Activated CD8-positive, alpha-beta memory T cell treated with anti-CD3 and anti-CD28 coated beads, Interleukin-2, amount 50 U/mL, for 24 hours (primary cell): ENCODE measurements around the gene SALL1.

Experiments
- DNase-seq: peaks from one replicate; pipeline ENCODE4 v3.0.0-alpha.2; 2020; ENCODE audit errors: extremely low read depth

SALL1 gene

GRCh38 chr16:51141106-51141505, 10.0 kb downstream of the SALL1 start:
- no peak for DNase-seq

GRCh38 chr16:51140112-51140511, 11.0 kb downstream of the SALL1 start:
- no peak for DNase-seq

DNA sequence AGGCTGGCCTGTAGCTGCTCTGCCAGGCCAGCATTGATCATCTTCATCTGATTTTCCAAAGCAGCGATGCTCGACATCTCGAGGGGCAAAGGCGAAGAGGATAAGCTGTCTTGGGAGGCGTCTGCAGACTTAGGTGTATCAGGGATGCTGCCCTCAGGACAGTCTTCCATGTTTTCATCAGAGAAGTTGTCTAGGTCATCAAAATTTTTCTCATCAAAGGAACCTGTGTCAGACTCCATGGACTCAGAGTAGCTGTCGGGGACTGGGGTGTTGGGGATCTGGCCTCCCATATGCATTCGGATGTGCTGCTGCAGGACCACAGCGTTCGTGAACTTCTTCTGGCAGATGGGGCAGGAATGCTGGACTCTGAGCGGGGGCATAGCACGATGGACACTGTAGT, 11.5 kb downstream of the SALL1 start:
- DNase-seq = no peak

DNA sequence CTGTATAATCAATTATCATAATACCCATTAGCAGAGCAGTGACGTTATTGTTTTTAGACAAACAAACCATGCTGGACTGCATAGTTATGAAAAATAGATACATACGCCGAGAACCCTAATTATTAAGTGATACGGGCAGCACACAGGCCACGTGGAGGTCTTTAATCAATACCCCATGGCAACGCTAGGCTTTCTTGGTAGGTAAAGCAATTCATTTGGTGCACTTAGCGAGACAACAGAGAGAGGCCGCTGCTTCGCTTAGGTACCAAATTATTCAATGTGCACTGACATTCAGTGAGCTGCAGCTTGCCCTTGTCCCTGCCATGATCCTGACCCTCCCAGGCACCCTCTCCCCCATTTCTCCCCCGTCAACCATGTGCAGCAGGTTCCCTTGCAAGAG, 12.9 kb downstream of the SALL1 start:
- no peak for DNase-seq

DNA sequence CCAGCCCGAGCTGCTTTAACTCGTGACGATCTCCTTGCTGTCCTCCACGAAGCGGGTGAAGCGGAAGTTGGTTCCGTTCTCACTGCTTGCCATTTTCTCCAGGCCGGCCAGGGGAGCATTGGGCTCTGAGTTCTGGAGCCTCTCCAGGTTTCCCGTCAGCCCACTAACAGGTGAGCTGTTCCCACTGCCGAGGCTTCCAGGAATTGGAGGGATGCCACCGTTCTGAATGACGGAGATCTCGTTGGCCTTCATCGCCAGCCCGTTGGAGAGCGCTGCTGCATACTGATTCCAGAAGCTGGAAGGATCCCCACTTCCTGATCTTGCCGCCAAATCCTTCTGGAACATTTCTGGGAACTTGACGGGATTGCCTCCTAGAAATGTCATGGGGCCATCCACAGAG, 14.0 kb downstream of the SALL1 start:
- no peak for DNase-seq

GRCh38 chr16:51134876-51135275, 16.2 kb downstream of the SALL1 start:
- no peak for DNase-seq

- no peak for DNase-seq
These were observed 16.7 kb downstream of the SALL1 start for GRCh38 chr16:51134269-51134812.

- no peak for DNase-seq
These were observed 17.4 kb downstream of the SALL1 start for GRCh38 chr16:51133688-51134087.

GRCh38 chr16:51133183-51133582, 17.9 kb downstream of the SALL1 start:
- no peak for DNase-seq

DNA sequence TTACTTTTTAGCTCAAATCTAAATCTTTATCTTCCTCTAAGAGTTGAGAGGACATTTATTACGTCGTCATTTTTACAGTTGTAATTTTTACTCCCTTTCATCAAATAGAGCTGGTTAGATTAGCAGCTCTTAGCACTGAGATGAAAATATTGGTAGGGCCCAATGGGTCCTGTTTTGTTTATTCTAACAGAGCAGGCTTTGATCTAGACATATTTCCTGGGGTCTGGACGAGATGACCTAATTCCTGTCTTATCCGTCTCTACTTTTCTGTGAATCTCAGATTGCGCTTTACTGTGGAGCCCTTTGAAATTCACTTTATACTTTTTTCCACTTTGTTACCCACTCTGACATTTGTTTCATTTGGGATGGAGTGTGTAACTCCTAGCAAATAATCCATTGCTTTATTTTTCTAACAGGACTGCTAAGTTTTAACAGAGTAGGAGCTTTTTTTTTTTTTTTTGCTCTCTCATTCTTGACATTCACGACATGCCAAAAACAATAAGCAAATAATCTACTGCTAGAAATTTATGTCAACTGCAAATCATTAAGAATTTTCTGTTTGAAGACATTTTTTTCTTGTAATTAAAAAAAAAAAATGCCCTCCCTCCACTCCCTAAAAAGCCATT, 18.5 kb downstream of the SALL1 start:
- DNase-seq = no peak

DNA sequence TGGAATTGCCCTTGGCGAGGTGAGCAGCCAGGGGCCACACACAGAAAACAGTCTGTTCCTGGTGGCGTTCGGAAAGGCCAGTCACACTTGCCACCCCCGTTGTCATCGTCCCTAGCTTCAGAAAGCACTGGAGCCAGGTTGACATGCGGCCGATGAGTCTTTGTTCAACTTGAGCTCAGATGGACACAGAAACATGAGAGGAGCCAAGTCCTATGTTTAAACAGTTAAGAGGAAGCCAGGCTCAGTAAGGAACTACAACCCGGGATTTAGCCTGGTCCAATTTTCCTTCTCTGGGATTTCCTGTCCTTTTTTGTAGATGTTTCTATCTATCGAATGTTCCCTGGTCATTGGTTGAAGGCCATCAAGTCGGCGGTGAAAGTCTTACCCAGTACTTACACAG, 19.5 kb downstream of the SALL1 start:
- no peak for DNase-seq

DNA sequence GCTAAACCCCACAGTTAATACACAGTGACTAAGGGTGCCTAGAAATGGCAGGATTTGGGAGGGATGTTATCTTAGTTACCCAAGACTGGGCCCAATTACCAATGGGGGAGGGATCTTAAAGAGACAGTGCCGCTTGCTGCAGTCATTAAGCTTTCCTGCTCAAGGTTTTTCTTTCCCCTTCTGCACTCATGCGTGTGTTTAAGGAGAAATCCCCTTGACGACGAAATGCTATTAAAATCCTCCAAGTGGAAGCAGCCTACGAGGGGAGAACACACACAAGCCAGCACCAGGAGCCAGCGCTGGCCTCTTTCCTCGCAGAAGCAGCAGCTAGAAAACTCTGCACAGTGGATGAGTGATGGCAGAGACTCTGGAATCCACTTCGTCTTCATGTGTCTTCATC, 22.0 kb downstream of the SALL1 start:
- no peak for DNase-seq

DNA sequence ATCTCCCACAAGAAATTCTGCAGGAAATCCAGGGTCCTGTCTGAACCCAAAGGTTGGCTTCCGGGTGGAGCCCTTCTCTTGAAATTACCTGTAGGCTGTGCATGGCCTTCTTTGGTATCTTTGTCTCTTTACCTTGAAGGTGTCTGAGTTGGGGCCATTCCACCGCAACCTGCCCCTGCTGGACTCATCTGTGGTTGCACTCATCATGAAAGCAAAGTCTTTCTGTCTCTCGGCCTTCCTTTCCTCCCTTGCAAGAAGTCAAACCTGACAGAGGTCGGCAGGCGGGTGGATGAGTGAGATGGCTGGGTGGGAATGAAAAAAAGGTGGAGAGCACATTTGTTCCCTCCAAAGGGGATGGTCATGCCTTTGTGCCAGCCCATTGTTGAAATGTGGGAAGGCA, 25.1 kb downstream of the SALL1 start:
- no peak for DNase-seq

GRCh38 chr16:51124896-51125295, 26.2 kb downstream of the SALL1 start:
- DNase-seq = no peak

DNA sequence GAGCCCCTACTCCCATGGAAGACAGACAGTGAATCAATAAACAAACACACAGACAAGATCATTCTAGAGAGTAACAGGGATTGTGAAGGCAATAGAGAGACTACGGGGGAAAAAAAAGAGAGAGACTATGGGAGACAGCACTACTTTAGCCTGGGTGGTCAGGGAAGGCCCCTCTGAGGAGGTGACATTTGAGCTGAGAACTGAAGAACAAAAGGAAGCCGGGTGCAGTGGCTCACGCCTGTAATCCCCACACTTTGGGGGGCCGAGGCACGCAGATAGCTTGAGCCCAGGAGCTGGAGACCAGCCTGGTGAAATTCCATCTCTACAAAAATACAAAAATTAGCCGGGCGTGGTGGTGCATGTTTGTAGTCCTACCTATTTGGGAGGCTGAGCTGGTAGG, 29.2 kb downstream of the SALL1 start:
- no peak for DNase-seq

GRCh38 chr16:51120730-51121347, 30.2 kb downstream of the SALL1 start:
- no peak for DNase-seq

DNA sequence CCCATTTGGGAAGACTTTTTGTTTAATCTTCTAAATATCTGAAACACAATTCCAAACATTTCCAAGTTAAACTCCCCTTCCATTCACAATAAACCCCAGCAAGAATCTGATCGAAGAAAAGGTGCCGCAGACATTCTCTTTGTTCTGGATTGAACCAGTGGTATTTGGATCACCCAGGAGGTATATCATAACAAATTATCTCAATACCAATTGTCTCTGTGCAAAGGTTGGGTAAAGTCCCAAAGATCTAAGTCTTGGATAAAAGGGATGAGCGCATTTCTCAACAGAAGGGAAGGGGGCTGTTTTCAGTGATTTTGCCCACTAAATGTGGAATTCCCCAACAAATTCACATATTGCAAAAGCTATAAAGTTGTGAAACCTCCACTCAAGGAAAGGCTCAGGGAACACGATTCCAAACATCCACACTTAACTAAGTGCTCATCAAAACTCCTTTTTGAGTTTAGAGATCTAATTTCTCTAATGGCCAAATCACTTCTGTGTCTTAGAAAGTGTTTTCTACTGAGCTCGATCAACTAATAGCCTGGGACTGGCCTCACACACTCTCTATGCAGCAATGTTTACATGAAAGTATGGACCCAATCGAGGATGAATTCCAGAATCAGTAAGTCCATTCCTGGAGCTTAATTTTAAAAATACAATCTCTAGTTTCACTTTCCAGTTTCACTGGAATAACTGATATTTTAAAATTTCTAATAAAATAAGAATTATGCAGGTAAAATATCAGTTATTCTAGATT, 30.9 kb downstream of the SALL1 start:
- no peak for DNase-seq

DNA sequence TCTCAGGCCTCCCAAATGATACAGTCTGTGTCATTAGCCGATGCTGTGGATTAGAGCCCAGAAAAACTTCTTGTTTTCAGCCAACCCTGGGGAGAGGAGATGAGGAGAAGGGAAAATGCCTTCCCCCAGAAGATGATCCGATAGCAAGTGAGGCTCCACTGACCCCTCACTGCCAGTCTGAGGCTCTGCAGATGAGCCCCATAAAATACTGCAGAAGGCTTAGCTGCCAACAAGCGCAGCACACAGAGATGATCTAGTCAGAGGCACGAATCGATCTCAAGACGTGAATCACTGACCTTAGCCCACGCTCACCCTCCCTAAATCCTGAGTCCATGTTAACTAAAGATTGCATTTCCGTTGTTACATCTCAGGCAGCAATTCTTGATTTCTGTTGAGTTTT, 31.5 kb downstream of the SALL1 start:
- no peak for DNase-seq

- DNase-seq = no peak
These were observed 34.7 kb downstream of the SALL1 start for GRCh38 chr16:51116353-51116752.

- no peak for DNase-seq
These were observed 36.7 kb downstream of the SALL1 start for GRCh38 chr16:51114382-51114781.

- no peak for DNase-seq
These were observed 37.6 kb downstream of the SALL1 start for GRCh38 chr16:51113236-51114125.

- DNase-seq = no peak
These were observed 38.7 kb downstream of the SALL1 start for GRCh38 chr16:51112323-51112722.
